ENCODE results near the gene ABCC11.

ABCC11 gene

DNA sequence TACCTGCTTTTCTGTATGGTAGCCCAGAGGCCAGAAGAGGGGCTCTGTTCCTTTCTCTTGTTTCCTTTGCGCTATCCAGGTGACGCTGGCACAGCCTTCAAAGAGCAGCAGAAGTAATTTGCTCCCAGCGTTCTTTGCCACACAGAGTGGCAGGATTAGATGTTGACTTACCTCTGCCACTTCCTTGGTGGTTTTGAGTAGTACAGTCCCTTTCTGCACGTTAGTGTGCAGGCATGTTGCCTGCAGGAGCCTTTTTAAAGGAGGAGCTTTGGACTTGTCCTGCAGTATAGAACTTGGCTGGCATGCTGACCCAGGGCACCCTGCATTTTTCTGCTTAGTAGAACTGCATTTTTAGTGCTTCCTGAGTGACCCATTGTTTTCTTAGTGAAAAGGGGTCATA, at the start of gene ABCC11:
Gene ABCC11, minus strand, starts transcription at position 229 of the 400 bp plus-strand sequence. CDS start 15,618 bp downstream, outside the sequence.
- DNase-seq = peak; percentile 3

DNA sequence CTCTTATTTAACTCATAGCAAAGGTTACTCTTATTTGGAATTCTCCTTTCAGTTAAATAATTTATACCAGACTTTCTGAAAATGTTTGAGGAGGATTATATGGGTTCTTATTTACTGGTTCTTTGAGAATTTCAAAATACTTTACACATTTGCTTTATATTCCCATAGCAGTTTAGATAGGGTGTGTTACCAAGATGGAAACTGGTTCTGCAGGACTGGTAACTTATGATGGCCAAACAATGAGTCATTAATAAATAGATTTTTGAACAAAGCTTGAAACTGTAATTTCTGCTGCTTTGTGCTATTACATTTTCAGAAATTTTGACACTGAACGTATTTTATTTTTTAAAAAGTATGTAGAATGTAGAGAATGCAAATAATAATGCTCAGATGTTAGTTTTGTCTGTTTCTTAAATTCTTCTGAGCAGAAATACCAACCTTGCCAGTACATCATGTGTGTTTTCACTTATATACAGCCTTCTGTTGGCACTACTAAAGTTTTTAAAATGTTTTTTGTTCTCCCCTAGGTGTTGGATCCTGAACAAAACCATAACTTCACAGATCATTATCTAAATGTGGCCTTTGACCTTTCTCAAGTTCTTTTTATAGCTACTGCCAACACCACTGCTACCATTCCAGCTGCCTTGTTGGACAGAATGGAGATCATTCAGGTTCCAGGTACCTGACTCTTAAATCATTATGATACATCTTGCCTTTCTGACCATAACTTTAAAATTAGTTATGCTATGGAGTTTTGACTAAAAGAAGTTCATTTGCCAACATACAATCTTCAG, 48.3 kb upstream of the ABCC11 start:
- DNase-seq = no peak

DNA sequence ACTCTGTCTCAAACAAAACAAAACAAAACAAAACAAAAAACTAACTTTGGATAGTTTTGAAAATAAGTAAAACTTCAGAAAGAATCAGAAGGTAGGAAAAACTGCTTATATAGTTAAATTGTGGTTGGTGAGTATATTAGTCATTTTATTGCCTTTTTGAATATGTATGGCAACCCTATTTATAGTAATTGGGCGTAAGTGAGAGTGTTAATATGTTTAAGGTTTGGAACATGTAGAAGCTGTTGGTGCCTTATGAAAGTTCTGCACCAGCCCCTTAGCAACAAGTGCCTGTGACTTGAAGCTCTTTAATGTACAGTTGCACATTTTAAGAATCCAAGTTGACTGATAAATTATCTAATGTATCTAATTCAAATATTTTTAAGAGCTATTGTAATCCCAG, 47.4 kb upstream of the ABCC11 start:
- DNase-seq = no peak

DNA sequence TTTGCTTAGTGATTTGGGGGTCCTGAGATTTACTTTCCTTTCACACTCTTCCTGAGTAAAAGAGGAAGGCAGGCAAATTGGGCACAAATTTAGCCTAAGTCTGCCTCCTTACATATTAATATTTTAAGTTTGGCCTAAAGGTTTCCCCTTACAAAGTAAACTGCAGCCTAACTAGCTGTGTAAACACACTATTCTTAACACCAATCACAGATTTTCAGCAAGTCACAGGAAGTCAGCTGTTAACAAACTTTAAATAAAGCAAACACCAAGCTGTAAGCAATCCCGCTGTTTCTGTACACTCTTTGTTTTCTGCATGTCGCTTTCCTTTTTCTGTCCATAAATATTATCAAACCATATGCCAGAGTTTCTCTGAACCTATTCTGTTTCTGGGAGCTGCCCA, 45.1 kb upstream of the ABCC11 start:
- DNase-seq = no peak

DNA sequence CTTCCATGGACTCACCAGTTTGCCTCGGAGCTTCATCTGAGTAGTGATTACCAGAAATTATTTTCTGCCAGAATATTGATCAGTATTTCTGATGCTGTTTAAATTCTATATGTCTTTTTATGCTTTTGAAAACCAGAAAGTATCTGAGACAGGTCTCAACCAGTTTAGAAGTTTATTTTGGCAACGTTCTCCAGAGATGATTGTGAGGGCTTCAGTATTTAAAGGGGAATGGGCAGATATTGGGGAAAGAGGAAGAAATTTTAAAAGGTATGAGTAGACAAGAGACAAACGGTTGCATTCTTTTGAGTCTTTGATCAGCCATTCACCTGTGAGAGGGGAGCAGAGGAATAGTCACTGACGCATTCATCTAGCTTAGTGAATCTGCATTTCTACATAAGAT, 44.4 kb upstream of the ABCC11 start:
- DNase-seq = no peak

DNA sequence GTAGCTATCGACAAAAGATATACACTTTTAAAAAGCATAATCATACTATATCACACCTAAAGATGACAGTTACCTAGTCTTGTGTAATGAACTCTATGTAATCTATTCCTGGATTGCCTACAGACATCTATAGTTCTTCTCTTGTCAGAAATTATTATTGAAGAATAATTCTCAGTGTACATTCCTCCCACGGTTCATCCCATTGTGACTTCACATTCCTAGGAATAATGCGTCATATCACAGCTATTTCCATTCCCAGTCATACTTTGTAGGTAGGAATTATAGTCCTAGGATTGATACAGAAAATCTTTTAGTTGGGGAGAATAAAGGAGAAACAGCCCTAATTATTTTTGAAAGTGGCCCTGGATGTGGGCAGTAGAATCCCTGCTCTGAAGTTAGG, 44.0 kb upstream of the ABCC11 start:
- no peak for DNase-seq

DNA sequence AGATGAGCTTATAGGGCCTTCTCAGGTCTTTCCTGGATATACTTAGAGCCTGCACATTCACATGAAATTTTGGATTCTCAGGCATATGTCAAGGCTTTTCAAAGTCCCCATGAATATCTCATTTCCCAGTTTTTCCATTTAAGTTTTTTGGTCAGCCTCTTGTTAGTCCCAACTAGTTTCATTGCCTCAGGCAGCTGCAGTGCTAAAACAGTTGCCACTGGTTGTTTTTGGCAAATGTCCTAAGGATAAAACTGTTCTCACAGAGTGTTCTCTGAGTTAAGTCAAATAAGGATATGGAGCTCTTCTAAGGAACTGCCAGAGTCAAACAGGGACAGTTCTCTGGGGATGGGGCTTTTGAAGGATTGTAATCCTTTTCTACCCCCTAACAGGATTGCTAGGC, 39.9 kb upstream of the ABCC11 start:
- DNase-seq = no peak

DNA sequence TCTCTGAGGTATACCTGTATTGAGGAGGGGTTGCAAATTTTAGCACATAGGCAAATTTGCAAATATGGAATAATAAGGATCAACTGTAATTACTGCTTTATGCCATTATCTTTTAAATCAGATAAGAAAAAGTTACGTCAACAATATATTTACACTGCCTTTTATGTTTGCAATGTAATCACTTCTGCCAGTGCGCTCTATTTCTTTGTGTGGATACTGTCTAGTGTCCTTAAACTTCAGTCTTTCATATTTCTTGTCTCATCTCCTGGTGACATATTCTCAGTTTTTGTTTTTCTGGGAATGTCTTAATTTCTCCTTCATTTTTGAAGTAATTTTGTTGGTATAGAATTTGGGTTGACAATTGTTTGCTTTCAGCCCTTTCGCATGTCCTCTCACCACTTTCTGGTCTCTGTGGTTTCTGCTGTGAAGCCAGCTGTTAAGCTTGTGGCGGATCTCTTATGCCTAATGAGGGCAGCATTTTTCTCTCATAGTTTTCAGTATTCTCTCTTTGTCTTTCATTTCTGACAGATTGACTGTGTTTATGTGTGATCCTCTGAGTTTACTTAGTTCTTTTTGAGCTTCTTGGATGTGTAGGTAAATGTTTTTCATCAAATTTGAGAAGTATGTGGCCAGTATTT, 37.6 kb upstream of the ABCC11 start:
- no peak for DNase-seq

DNA sequence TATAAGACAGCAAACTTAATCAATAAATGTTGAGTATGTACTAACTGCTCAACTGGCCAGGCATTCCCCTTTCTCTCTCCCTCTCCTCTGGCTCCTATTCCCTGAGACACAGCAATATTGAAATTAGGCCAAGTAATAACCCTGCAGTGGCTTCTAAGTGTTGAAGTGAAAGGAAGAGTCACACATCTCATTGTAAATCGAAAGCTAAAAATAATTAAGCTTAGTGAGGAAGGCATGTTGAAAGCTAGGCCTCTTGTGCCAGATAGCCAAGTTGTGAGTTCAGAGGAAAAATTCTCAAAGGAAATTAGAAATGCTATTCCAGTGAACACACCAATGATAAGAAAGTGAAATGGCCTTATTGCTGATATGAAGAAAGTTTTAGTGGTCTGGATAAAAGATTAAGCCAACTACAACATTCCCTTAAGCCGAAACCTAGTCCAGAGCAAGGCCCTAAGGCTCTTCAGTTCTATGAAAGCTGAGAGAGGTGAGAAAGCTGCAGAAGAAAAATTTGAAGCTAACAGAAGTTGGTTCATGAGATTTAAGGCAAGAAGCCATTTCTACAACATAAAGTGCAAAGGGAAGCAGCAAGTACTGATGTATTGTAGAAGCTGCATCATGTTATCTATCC, 35.4 kb upstream of the ABCC11 start:
- no peak for DNase-seq

DNA sequence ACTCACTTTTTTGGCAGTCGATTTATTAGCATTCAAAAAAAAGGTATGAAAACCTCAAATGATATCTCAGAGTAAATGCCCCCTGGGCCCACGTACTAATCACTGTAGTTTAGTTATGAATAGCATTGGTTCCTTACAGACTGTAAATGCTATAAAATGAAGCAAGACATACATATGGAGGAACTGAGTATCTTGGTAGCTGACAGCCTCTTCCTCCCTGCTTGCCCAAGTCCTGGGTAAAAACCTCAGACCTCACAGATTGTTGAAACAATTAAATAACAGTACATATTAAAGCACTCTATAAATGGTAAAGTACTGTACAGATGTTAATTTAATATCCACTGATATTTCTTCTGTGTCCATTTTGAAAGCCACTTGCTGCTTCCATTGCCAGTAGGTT, 33.2 kb upstream of the ABCC11 start:
- DNase-seq = no peak

DNA sequence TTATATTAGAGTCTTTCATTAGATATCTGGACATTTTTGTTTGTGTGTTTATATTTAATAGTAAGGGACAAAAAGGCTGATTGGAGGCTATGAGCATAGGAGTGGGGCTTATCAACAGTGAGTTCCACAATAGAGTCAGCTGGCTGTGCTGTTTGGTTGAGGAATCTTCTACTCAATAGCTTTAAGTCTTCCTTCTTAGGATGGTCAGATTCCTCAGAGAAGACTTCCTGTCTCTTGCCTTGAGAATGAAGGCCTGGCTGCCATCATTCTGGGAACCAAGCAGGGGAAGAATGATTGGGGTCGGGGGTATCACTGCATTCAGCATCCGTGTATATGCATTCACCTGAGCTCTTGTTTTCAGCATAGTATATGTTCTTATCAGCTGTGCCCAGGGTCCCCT, 31.9 kb upstream of the ABCC11 start:
- DNase-seq = no peak

DNA sequence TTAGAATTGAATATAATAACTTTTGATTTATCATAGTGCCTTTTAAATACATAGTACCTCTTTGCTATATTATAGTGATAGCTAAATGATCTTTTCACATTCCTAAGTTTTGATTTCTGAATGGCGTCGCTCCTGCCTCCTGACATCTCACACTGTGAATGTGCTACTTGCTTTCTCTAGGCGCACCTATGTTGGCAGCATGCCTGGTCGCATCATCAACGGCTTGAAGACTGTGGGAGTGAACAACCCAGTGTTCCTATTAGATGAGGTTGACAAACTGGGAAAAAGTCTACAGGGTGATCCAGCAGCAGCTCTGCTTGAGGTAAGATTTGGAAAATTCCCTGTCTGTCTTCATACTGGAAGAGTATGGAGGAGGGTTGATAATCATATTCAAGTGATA, 29.8 kb upstream of the ABCC11 start:
- DNase-seq = no peak

DNA sequence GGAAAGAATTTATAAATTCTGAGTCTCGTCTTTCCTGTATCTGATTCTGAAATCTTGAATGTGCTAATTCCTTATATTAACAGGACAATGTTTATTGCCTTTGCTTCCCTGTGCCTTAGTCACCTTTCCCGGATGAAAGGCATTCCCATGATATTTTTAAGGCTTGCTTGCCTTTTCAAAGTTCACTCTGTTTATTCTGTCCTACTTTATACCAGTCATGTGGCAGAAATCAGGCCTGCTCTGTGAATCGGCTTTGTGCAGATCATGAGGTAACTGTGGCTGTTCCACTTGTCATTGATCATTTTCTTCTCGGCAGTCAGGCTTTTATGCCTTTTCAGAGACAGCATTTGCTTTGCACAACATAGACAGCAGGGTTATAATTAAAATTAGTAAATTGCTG, 28.8 kb upstream of the ABCC11 start:
- no peak for DNase-seq

DNA sequence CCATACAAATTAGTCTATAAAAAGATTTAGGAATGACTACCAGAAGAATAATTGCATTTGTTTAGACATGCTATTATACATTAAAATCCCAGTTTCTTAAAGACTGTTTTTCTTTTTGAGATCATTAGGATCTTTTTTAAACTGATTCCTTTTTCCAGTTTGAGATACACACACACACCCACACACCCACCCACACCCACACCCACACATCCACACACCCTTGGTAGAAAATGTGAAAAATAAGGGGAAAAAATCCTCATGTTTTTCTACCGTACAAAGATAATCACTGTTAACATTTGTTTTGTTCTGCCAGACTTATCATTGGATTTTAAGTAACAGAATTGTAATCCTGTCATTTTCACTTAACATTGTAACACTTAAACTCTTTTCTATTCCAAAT, 27.1 kb upstream of the ABCC11 start:
- no peak for DNase-seq

DNA sequence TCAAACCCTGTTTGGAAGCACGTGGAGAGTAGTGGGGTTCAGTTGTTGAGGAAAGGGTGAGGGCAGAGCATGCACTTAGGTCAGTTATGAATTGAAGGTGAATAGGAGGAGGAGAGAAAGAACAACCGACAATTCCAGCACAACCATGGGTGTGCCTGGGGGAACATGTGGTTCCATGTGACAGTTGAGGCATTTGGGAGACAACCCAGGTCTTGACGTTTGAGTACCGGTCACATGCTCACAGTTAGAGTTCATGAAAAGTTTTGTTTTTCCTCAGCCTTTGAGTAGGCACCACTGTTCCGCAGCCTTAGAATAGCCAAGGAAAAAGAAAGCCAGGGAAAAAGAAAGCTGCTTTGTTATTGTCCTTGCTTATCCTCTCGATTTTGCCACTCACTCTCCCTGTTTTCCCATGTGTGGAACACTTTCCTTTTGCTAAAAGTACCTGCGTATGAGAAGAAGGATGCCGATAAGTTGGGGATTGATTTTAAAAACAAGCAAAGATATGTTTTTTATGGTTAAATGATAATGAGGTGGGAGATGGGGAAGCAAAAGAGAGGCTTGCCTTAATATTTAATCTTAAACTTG, 25.6 kb upstream of the ABCC11 start:
- DNase-seq = no peak

DNA sequence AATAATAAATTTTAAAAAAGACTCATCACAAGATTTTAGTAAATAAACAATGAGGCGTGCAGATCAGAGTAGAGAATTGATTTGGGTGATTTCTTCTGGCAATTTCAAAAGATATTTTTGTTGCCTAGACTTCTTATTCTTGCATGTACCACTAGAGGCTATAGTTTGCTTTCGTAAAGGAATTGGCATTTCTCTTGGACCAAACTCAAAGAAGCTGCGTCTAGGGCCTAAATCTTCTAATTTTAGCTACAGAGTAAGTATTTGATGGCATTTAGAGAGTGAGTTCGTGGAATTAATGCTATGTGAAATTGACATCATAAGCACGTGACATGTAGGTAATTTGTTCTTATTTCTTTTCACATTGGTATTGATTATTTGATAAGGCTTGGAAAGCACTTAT, 24.4 kb upstream of the ABCC11 start:
- DNase-seq = no peak

DNA sequence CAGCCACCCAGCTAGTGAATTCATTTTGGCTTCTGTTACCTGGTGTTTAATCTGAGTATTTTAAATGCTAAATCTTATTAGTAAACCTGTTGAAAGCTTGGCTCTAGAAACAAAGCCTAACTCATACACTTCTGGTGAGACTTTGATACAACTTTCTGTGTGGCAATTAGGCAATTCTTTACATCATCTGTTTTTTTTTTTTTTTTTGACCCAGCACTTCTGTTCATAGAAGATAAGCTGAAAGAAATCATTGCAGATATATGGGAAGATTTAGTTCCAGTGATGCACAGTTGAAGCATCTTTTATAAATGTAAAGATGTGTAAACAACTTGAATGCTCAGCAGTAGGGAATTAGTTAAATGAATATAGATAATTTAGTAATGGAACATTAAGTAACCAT, 21.7 kb upstream of the ABCC11 start:
- no peak for DNase-seq

DNA sequence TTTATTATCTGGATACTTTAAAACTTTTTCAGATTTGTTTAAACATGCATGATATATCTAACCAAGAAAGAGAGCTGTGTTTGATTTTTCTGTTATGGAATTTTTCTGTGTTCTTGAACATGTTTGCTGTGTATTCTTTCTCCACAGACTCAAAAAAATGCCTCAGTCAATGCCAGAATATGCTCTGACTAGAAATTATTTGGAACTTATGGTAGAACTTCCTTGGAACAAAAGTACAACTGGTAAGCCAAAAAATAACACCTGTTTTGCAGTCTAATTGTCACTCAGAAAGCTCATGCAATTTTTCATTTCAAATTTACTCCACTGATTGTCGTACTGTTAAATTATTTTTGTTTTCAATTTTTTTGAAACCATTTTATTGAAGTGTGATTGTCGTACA, 15.3 kb upstream of the ABCC11 start:
- DNase-seq = no peak

DNA sequence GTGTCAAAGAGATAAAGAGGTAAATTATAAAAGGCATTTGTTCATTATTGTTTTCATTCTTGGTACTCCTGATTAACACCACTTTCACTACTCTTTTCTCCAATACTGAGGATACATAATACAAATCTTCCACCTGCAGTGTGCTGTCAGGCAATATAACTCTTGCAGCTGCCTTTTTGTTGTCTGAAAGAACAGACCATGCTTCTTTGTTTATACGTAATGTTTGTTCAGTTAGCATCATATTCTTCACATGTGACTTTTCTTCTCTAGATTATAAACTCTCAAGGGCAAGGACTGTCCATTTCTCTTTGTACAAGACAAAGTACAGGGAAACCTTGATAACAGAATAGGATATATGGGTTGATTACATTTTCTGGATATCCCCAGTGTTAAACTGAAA, 14.2 kb upstream of the ABCC11 start:
- no peak for DNase-seq

DNA sequence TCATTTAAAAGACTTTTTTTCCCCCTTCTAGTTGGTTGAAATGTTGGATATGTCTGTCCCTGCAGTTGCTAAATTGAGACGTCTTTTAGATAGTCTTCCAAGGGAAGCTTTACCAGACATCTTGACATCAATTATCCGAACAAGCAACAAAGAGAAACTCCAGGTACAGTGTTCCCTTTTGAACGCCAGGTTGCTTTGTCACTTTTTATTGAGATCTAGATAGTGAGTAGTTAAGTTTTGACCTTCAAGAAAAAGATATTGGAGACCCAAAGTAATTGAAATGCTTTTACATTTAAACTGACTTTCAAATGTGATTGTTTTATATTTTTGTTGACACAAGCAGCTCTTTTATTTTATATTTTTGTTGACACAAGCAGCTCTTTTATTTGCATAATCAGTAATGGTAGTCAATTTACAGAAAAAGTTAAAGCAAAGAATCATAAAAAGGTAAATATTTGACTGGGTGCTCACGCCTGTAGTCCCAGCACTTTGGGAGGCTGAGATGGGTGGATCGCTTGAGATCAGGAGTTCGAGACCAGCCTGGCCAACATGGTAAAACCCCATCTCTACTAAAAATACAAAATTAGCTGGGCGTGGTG, 9.3 kb upstream of the ABCC11 start:
- DNase-seq = no peak

DNA sequence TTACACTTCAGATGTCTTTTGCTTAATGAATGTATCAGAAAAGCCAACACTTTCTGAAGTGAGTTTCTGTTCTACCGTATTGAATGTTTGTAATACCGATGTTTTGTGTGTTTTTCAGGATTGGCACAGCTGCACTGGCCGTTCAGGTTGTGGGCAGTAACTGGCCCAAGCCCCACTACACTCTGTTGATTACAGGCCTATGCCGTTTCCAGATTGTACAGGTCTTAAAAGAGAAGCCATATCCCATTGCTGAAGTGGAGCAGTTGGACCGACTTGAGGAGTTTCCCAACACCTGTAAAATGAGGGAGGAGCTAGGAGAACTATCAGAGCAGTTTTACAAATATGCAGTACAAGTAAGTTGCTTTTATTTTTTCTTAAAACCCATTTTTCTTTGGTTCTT, 4.7 kb upstream of the ABCC11 start:
- DNase-seq = no peak

DNA sequence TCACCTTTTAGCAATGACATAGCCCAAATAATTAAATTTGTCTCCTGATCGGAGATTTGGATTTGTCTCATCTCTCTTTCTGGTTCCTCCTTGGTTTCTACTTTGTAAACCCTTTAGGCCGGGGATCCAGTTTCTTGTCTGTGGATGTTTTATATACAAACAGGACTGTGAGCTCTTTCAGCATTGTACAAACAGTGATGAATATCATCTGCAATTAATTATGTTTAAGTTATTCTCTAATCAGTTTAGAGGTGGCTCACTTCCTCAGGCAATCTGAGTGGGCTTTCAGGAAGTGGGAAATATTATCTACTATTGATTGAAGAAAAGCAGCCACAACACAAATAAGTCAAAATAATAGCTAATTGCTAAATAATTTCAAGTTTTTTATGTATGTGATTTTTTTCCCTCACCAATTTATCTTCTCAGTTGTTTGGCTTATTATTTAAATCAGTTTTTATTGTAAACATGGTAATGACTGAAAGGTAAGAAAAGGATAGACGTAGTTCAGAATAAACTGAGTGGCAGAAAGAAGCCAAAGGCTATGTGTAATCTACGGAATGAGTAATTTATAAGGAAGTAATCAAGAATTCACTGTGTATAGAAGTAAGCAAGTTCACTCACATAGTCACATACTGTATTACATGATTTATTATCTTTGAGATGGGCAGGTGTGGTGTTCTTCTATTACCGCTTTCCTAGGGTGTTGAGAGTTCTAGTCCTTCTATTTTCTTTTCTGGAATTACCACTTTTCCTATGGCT, 3.4 kb upstream of the ABCC11 start:
- no peak for DNase-seq

DNA sequence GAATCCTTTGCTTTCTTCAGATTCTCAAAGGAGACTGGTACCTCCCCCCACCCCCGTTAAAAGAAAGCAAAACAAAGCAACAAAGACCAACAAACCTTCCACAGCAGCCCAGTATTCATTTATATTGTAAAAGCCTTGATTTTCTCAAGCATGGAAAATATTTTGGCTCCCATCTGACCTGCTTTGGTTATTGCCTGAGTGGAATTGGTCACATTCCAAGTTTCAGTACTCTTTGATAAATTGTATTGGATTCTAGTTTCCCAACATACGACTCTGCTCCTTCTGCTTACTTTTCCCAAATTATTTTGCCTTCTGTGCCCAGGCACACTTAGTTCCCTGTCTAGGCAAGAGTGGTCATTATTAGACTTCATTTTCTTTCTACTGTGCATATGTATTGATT, 1.3 kb downstream of the ABCC11 start:
- DNase-seq = no peak

Data from CD4-positive, alpha-beta T cell treated with Interleukin-6 for 4 hours (primary cell).